ENCODE results near the gene GRID1.

The GRID1 gene

DNA sequence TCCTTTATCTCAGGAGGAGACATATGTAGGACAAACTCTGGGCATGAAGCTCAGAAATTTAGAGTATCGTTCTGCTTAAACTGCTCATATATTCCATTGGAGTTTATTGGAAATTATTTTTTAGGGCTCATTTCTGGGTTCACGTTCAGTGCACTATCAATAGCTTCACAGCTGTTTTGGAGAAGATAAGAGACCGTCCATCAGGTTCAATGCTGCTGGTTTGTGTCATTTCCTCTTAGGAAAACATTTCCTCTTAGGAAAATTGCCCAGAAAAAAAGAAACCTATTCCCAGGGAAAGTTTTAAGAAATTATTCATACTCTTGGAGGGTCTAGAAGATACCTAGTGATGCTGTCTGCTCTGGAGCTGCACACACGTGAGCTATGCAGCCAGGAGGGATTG, 691.7 kb downstream of the GRID1 start:
- no peak overlapping the region for H3K4me3 ChIP-seq (replicated peaks in 1 of 2; ENCODE audit: low read depth in 2 of 2, low read length in 2 of 2)
- DNase-seq (ENCODE audit: low read depth in 2 of 2) = no peak
- TF ChIP-seq, protein P1, sequence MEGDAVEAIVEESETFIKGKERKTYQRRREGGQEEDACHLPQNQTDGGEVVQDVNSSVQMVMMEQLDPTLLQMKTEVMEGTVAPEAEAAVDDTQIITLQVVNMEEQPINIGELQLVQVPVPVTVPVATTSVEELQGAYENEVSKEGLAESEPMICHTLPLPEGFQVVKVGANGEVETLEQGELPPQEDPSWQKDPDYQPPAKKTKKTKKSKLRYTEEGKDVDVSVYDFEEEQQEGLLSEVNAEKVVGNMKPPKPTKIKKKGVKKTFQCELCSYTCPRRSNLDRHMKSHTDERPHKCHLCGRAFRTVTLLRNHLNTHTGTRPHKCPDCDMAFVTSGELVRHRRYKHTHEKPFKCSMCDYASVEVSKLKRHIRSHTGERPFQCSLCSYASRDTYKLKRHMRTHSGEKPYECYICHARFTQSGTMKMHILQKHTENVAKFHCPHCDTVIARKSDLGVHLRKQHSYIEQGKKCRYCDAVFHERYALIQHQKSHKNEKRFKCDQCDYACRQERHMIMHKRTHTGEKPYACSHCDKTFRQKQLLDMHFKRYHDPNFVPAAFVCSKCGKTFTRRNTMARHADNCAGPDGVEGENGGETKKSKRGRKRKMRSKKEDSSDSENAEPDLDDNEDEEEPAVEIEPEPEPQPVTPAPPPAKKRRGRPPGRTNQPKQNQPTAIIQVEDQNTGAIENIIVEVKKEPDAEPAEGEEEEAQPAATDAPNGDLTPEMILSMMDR (IDR thresholded peaks at IDR 0.05; ENCODE audit: low read depth, low read length) = no peak

DNA sequence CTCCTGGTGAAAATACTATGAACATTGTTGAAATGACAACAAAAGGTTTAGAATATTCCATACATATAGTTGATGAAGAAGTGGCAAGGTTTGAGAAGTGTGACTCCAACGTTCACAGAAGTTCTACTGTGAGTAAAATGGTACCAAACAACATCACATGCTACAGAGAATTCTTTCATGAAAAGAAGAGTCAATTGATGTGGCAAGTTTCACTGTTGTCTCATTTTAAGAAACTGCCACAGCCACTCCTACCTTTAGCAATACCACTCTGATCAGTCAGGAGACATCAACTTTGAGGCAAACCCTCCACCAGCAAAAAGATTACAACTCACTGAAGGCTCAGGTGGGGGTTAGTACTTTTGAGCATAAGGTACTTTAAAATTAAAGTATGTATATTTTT, 693.3 kb downstream of the GRID1 start:
- H3K4me3 ChIP-seq (replicated peaks in 1 of 2; ENCODE audit: low read depth in 2 of 2, low read length in 2 of 2) = no peak overlapping the region
- no peak for DNase-seq (ENCODE audit: low read depth in 2 of 2)
- TF ChIP-seq, protein P1 (IDR thresholded peaks at IDR 0.05; ENCODE audit: low read depth, low read length) = no peak

DNA sequence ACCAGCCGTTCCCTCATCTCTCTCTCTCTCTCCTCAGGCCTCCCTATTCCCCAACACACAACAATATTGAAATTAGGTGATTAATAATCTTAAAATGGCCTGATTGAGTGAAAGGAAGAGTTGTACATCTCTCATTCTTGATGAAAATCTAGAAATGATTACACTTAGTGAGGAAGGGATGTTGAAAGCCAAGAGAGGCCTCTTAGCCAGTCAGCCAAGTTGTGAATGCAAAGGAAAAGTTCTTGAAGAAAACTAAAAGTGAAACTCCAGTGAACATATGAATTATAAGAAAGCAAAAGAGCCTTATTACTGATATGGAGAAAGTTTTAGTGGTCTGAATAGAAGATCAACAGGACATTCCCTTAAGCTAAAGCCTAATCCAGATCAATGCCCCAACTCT, 695.1 kb downstream of the GRID1 start:
- no peak overlapping the region for H3K4me3 ChIP-seq (replicated peaks in 1 of 2; ENCODE audit: low read depth in 2 of 2, low read length in 2 of 2)
- no peak for DNase-seq (ENCODE audit: low read depth in 2 of 2)
- TF ChIP-seq, protein P1 (IDR thresholded peaks at IDR 0.05; ENCODE audit: low read depth, low read length) = no peak

DNA sequence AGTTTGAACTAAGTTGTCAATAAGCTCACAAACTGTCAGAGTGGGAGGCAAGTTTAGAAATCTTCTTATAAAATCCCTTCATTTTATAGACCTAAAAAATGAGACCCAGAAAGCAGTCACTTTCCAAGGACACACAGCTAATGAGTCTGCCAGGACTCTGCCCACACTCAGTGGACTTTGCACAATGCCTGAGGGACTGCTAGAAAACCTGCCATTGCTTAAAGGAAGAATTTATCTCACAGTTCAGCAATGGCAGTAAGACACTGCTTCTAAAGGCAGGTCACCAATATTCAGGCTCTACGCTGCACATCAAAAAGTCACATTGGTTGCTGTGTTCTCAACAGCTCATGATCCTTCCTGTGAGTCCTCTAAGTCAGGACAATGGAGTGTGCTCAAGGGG, 698.1 kb downstream of the GRID1 start:
- no peak for DNase-seq (ENCODE audit: low read depth in 2 of 2)
- H3K4me3 ChIP-seq (replicated peaks in 1 of 2; ENCODE audit: low read depth in 2 of 2, low read length in 2 of 2) = no peak overlapping the region
- TF ChIP-seq, protein P1 (IDR thresholded peaks at IDR 0.05; ENCODE audit: low read depth, low read length) = no peak

DNA sequence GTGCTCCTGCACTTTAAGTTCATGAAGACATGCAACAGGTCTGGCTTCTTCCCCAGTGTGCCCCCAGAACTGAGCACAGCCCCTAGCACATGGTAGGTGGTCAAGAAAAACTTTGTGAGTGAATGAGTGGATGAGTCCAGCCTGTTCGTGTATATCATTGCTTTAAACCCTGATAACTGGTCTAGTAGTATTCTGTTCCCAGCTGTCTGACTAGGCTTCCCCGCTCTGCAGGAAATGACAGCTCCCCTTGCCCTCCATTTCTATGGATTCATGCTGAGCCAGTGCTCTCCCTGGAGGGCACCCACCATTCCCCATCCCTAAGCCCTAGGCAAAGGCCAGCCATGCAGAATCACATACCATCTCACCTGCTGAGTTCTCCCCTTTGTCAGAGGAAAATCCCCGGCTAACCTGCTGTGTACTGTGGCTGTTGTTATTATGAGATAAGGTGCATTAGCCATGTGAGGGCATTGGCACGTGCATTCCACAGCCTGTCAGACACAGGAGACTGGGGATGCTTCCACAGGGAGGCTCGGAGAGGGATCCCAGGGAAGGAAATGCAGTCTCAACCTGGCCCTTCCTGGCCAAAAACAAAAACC, 698.9 kb downstream of the GRID1 start:
- no peak for DNase-seq (ENCODE audit: low read depth in 2 of 2)
- no peak overlapping the region for H3K4me3 ChIP-seq (replicated peaks in 1 of 2; ENCODE audit: low read depth in 2 of 2, low read length in 2 of 2)
- TF ChIP-seq, protein P1 (IDR thresholded peaks at IDR 0.05; ENCODE audit: low read depth, low read length) = no peak

DNA sequence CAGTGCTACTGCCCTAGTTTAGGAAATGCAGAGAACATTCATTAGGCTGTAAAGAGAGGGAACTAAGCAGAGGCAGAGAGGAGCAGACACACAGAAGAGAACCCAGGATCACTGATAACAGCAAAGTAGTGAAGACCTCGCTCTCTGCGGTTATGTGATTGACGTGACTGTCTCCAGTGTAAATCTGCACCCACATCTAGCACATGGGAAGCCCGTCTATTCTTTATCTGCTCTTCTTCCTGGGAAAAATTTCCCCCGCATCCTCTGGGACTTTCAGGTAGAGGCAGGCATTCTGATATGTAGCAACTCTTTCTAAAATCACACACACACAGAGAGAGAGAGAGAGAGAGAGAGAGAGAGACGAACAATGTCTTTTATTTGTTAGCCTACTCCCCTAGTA, 699.6 kb downstream of the GRID1 start:
- TF ChIP-seq, protein P1 (IDR thresholded peaks at IDR 0.05; ENCODE audit: low read depth, low read length) = no peak
- DNase-seq (ENCODE audit: low read depth in 2 of 2) = no peak
- no peak overlapping the region for H3K4me3 ChIP-seq (replicated peaks in 1 of 2; ENCODE audit: low read depth in 2 of 2, low read length in 2 of 2)

DNA sequence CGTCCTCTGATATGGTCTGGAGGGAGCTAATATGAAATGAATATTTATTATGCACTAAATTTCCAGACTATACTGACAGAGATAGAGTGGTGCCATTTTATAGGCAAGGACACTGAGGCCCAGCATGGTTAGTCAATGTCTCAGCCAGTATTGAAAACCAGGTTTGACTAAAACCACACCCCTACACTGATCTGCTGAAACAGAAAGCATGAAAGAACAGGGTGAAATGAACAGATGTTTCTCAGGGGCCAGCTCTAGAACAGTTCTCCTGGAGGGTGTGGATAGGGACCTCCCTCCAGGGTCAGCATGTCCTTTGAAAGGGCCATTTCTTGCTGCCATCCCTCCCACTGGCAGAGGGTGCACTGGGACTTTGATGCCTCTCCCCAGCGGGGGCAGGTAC, 700.5 kb downstream of the GRID1 start:
- TF ChIP-seq, protein P1 (IDR thresholded peaks at IDR 0.05; ENCODE audit: low read depth, low read length) = no peak
- no peak for DNase-seq (ENCODE audit: low read depth in 2 of 2)

More for the DNA sequence above, 700.5 kb downstream of the GRID1 start:
- no peak overlapping the region for H3K4me3 ChIP-seq (replicated peaks in 1 of 2; ENCODE audit: low read depth in 2 of 2, low read length in 2 of 2)
